GM12892 (cell line): ENCODE results near the gene TRMT44.

ENCODE experiments used
- POLR2AphosphoS5 ChIP-seq: IDR thresholded peaks from 2 replicates; pipeline ENCODE4 v1.6.1; 2011; ENCODE audit warnings: low read depth, low read length, control low read depth
- TAF1 ChIP-seq: IDR thresholded peaks from 2 replicates; pipeline ENCODE4 v1.6.1; 2011; ENCODE audit warnings: low read depth, mild to moderate bottlenecking, control low read depth, low read length, borderline replicate concordance

GRCh38 chr4:8516996-8517550 is 76.5 kb downstream of the TRMT44 start:
- no peak for TF ChIP-seq POLR2AphosphoS5
- no peak for TF ChIP-seq TAF1
